ENCODE measurements around the gene DNAJC11. TPM values are rescaled to one million over a fixed set of nuclear protein-coding genes. Genes with fewer than 3 reads are reported as not detected.

DNAJC11 gene
- total RNA-seq, 1 experiment from 2014 or later: 48.2 TPM

DNA sequence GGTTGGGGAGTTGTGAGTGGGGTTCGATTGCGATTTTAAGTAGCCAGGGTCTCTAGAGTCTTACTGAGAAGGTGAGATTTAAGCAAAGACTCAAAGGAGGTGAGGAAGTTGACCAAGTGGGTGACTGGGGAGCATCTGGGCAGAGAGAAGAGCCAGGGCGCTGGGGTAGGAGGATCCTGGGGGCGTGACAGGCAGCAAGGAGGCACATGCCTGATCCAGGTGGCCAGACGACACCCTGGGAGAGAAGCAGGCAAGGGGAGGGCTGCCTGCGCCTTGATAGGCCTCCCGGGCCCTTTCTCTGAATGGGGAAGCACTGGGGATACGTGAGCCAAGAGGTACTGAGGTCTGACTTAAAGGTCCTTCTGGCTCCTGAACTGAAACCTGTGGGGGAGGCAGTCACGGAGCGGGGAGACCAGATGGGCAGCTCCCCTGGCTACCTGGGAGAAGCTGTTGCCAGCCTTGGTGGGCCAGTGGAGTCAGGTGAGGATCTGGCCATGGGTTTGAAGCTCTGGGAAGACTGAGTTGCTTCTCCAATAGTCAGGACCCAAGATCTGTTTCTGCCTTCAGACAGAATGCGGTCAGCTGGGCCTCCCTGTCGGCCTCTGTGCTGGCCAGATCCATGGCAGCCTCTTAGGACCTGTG lies 116.4 kb downstream of the DNAJC11 start:
- DNase-seq (ENCODE audit: low spot score): no peak

Other genes with a start within 250 kb of the DNAJC11 start
- gene TNFRSF25, start 235.6 kb downstream of the DNAJC11 start, total RNA-seq (2014; rRNA removed; shearing (Covaris generic)): 9.7 and 15.0 TPM in 2 replicates
- gene PLEKHG5, start 210.1 kb downstream of the DNAJC11 start, total RNA-seq (2014; rRNA removed; shearing (Covaris generic)): 12.5 and 14.6 TPM in 2 replicates
- gene NOL9, start 147.3 kb downstream of the DNAJC11 start, total RNA-seq (2014; rRNA removed; shearing (Covaris generic)): 21.0 and 23.7 TPM in 2 replicates
- gene TAS1R1, start 146.5 kb downstream of the DNAJC11 start, total RNA-seq (2014; rRNA removed; shearing (Covaris generic)): not detected in 2 replicates
- gene ZBTB48, start 121.8 kb downstream of the DNAJC11 start, total RNA-seq (2014; rRNA removed; shearing (Covaris generic)): 28.5 and 37.2 TPM in 2 replicates
- gene KLHL21, start 98.9 kb downstream of the DNAJC11 start, total RNA-seq (2014; rRNA removed; shearing (Covaris generic)): 52.0 and 52.1 TPM in 2 replicates
- 8.8 and 11.5 TPM in 2 replicates for gene PHF13, start 88.1 kb downstream of the DNAJC11 start, total RNA-seq (2014; rRNA removed; shearing (Covaris generic))
- gene THAP3, start 76.9 kb downstream of the DNAJC11 start, total RNA-seq (2014; rRNA removed; shearing (Covaris generic)): 19.6 and 22.7 TPM in 2 replicates
- 38.6 and 62.2 TPM in 2 replicates for gene CAMTA1, start 83.6 kb upstream of the DNAJC11 start, total RNA-seq (2014; rRNA removed; shearing (Covaris generic))